HepG2 (cell line): ENCODE measurements around the gene SEMA4A. TPM values are rescaled to one million over a fixed set of nuclear protein-coding genes. Genes with fewer than 3 reads are reported as not detected.

Experiments used
- ARHGAP35 ChIP-seq: sonication (generic); formaldehyde crosslinking; IDR thresholded peaks from 2 replicates; pipeline ENCODE4 v1.9.0; 2022; ENCODE audit warnings: mild to moderate bottlenecking, inconsistent platforms, moderate library complexity, missing genetic modification reagents, borderline replicate concordance
- CSRNP2 ChIP-seq: sonication (generic); formaldehyde crosslinking; conservative IDR thresholded peaks from 2 replicates; pipeline ENCODE4 v1.8.0; 2022; ENCODE audit warnings: low read depth, missing genetic modification reagents
- DPF2 ChIP-seq: sonication (generic); formaldehyde crosslinking; IDR thresholded peaks from 2 replicates; pipeline ENCODE4 v1.4.0; 2020; ENCODE audit warnings: mild to moderate bottlenecking, low read depth, missing genetic modification reagents, borderline replicate concordance
- GABPB1 ChIP-seq: IDR thresholded peaks from 2 replicates; pipeline ENCODE4 v1.6.1; 2016; ENCODE audit warnings: mild to moderate bottlenecking, missing genetic modification reagents, moderate library complexity, missing compliant biosample characterization
- HMGXB4 ChIP-seq, 2 experiments: sonication (generic) in 1 of 2; formaldehyde crosslinking in 1 of 2; IDR thresholded peaks; 2 replicates each; pipeline versions ENCODE4 v1.4.0 to v1.6.1; 2018 to 2020; ENCODE audit warnings: missing genetic modification reagents in 2 of 2, borderline replicate concordance in 1 of 2, low read depth in 1 of 2, mild to moderate bottlenecking in 1 of 2, missing biosample characterization in 1 of 2
- IRX3 ChIP-seq: sonication (generic); formaldehyde crosslinking; IDR thresholded peaks from 2 replicates; pipeline ENCODE4 v1.8.1; 2023; ENCODE audit warnings: mild to moderate bottlenecking, low read depth, missing genetic modification reagents, borderline replicate concordance
- KLF9 ChIP-seq: IDR thresholded peaks from 2 replicates; pipeline ENCODE4 v1.6.1; 2016; ENCODE audit warnings: low read depth
- MXI1 ChIP-seq: IDR thresholded peaks from 3 replicates; pipeline ENCODE4 v1.6.1; 2012; ENCODE audit warnings: low read depth, low read length, inconsistent platforms, borderline replicate concordance
- PHF5A ChIP-seq: IDR thresholded peaks from one replicate; pipeline ENCODE4 v1.6.1; 2018; ENCODE audit warnings: low read depth, missing genetic modification reagents; ENCODE audit not compliant: unreplicated experiment
- THAP11 ChIP-seq: IDR thresholded peaks from 2 replicates; pipeline ENCODE4 v1.6.1; 2016; ENCODE audit warnings: missing biosample characterization, missing genetic modification reagents
- ZHX2 ChIP-seq, 2 experiments: sonication (generic) in 1 of 2; formaldehyde crosslinking in 1 of 2; IDR thresholded peaks; 2 replicates each; pipeline versions ENCODE4 v1.6.1 to v1.9.0; 2014 to 2022; ENCODE audit warnings: antibody characterized with exemption in 1 of 2, borderline replicate concordance in 1 of 2, inconsistent platforms in 1 of 2, low read depth in 1 of 2, missing genetic modification reagents in 1 of 2
- ZNF274 ChIP-seq: sonication (generic); formaldehyde crosslinking; IDR thresholded peaks from 2 replicates; pipeline ENCODE4 v1.5.1; 2020; ENCODE audit warnings: mild to moderate bottlenecking, missing genetic modification reagents
- polyA plus RNA-seq, 8 experiments: library from polyadenylated mRNA; depleted of rRNA in 3 of 8; stranded (reverse) in 7 of 8; unstranded in 1 of 8; fragments of >200 nt; fragmentation: Illumina TruSeq in 4 of 8; extraction: Trizol in 4 of 8; gene quantifications; 2 replicates each; pipeline versions ENCODE4 v1.2.1 to v1.2.3, GENCODE V29; 2011 to 2016; ENCODE audit warnings: low read depth in 4 of 8, missing spikeins in 1 of 8, mixed read lengths in 1 of 8; ENCODE audit not compliant: insufficient read depth in 1 of 8
- total RNA-seq, 5 experiments: library from RNA; depleted of rRNA; stranded (reverse); fragments of >200 nt; fragmentation: Illumina TruSeq; extraction: Trizol; gene quantifications; 2 replicates each; pipeline ENCODE4 v1.2.3, GENCODE V29; 2016; ENCODE audit warnings: low read depth in 1 of 5
- TF ChIP-seq, protein P1 (sequence below): sonication (generic); formaldehyde crosslinking; IDR thresholded peaks from 2 replicates; pipeline ENCODE4 v1.8.0; 2022; ENCODE audit warnings: missing genetic modification reagents, low read depth, mild to moderate bottlenecking, borderline replicate concordance
- TF ChIP-seq, protein P2 (sequence below): sonication (generic); formaldehyde crosslinking; IDR thresholded peaks from 2 replicates; pipeline ENCODE4 v1.9.0; 2021; ENCODE audit warnings: missing genetic modification reagents, borderline replicate concordance

The SEMA4A gene
- total and polyA plus RNA-seq, 2 of the 13 experiments (the other 11 are each of a cell fraction or from before 2014, with no cell fraction given) = 0.09 to 0.20 TPM

- TF ChIP-seq THAP11 (CRISPR knock-in tag) (no peak; the same call in 1 of the 2 replicates), ZNF274 (CRISPR knock-in tag) (no peak), ARHGAP35 (CRISPR knock-in tag) (no peak), GABPB1 (0 out of 2 replicates have a peak, but pooled peaks have one; percentile 28), CSRNP2 (CRISPR knock-in tag) (no peak), DPF2 (0 out of 2 replicates have a peak, but pooled peaks have one; percentile 37), PHF5A (CRISPR knock-in tag) (no peak), ZHX2 (IDR thresholded peaks at IDR 0.05; ENCODE audit: low read depth) (no peak), ZHX2 (CRISPR knock-in tag; IDR thresholded peaks at IDR 0.05; ENCODE audit: borderline replicate concordance) (no peak), IRX3 (CRISPR knock-in tag) (no peak), MXI1 (no peak; the same call in 2 of the 3 replicates), HMGXB4 (CRISPR knock-in tag; IDR thresholded peaks at IDR 0.05; ENCODE audit: borderline replicate concordance in 1 of 2, low read depth in 1 of 2) (peak; percentile 44 to 75; a peak in 3 of 4 replicates), KLF9 (CRISPR knock-in tag) (no peak)
- TF ChIP-seq, protein P1, sequence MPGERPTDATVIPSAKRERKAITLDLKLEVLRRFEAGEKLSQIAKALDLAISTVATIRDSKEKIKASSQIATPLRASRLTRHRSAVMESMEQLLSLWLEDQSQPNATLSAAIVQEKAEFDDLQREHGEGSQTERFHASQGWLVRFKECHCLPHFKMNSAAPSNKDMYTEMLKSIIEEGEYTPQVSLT (CRISPR knock-in tag) = no peak
- TF ChIP-seq, protein P2, sequence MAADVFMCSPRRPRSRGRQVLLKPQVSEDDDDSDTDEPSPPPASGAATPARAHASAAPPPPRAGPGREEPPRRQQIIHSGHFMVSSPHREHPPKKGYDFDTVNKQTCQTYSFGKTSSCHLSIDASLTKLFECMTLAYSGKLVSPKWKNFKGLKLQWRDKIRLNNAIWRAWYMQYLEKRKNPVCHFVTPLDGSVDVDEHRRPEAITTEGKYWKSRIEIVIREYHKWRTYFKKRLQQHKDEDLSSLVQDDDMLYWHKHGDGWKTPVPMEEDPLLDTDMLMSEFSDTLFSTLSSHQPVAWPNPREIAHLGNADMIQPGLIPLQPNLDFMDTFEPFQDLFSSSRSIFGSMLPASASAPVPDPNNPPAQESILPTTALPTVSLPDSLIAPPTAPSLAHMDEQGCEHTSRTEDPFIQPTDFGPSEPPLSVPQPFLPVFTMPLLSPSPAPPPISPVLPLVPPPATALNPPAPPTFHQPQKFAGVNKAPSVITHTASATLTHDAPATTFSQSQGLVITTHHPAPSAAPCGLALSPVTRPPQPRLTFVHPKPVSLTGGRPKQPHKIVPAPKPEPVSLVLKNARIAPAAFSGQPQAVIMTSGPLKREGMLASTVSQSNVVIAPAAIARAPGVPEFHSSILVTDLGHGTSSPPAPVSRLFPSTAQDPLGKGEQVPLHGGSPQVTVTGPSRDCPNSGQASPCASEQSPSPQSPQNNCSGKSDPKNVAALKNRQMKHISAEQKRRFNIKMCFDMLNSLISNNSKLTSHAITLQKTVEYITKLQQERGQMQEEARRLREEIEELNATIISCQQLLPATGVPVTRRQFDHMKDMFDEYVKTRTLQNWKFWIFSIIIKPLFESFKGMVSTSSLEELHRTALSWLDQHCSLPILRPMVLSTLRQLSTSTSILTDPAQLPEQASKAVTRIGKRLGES (CRISPR knock-in tag) = no peak
Measured at GRCh38 chr1:156118177-156118868, 35.1 kb upstream of the SEMA4A start (continued).
